Measurements from ENCODE around the gene KIF7.

KIF7 gene

GRCh38 chr15:89648106-89649012 is 6.9 kb downstream of the KIF7 start:
- no peak for DNase-seq

- DNase-seq, result peak; percentile 50
Measured at GRCh38 chr15:89647191-89647851, 7.9 kb downstream of the KIF7 start.

DNA sequence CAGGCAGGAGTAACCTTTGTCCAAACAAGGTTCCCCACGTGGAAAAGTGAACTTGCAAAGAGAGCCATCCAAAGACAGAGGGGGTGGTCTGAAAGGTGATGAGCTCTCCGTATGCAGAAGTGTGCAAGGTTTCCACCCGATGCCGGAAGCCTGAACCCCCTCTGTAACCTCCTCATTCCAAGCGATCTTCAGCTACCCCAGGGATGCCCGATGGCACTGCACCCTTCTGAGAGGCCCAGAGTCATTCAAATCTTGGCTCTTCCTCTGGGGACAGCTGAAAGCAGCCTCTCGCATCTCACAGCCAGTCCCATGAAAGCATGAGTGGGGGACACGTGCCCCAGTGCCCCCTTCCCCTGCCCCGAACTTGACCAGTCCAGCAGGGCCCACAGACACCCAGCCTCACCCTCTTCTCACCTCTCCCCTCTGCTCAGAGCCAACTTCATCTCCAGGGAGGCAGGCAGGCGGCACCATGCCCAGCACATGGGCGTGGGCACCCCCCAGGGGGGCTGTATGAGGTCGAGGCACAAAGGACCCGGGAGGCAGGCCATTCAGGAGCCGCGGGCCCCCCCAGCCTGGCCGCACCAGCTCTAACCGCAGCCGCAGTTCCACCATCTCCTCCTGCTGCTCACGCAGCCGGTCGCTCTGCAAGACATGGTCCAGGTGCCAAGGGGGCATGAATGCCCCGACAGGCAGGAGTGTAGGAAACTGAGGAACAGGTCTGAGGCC is 8.7 kb downstream of the KIF7 start:
- DNase-seq, result no peak

DNA sequence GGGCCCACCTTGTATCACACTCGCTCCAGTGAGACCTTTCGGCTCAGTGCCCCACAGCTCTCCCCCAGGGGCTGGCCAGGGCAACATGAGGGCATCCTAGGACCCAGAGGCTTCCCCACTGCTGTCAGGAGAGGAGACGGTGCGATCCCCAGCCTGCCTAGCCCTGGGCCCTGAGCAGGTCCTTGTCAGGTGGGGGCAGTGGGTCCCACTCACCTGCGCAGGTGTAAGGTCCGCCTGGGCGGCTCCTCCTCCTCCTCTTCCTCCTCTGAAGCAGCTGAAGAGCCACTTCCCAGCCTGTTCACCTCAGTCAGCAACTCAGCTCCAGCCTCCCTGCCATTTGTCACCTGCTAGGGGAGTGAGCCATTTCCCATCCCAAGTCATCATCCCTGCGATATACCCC is 9.6 kb downstream of the KIF7 start:
- DNase-seq, result no peak

DNA sequence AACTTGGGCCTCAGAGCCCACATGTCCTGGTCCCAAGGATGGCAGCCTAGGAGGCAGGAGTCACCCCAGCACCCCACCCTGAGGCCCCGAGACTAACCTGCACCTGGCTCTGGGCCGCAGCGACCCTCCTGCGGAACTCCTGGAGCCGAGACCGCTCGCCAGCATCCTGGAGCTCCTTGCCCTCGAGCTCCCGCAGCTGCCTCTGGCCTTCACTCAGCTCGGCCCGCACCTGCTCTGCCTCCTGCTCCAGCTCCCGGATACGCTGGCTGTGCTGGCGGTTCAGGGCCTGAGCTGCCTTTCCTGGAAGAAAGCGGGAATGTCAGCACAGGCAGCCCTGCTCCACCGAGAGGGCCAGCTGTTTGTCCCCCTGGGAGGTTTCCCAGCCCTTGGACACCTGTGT is 13.2 kb downstream of the KIF7 start:
- DNase-seq, result no peak

DNA sequence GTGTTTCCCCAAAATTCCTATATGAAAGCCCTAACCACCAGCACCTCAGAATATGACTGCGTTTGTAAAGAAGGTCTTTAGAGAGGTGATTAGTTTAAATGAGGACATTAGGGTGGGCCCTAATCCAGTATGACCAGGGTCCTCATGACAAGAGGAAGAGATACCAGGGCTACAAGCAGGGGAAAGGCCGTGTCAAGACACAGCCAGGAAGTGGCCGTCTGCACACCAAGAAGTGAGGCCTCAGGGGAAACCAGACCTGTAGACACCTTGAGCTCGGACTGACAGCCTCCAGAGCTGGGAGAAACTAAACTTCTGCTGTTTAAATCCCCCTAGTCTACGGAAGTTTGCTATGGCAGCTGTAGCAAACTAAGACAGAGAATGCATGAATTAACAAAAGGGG is 14.2 kb downstream of the KIF7 start:
- DNase-seq, result no peak

DNA sequence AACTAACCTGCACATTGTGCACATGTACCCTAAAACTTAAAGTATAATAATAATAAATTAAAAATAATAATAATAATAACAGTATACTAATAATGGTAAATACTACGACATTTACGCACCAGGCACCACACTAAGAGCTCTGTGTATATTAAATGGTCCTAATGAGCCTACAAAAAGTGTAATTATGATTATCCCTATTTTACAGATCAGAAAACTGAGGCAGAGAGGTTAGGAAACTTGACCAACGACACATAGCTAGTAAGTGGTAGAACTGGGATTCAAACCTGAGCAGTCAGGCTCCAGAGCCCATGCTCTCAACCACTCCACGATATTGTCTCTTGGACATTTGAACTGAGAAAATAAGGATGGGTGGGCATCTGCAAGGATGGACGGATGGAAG is 15.0 kb downstream of the KIF7 start:
- no peak for DNase-seq

- no peak for DNase-seq
Measured at GRCh38 chr15:89633585-89633984, 21.7 kb downstream of the KIF7 start.

DNA sequence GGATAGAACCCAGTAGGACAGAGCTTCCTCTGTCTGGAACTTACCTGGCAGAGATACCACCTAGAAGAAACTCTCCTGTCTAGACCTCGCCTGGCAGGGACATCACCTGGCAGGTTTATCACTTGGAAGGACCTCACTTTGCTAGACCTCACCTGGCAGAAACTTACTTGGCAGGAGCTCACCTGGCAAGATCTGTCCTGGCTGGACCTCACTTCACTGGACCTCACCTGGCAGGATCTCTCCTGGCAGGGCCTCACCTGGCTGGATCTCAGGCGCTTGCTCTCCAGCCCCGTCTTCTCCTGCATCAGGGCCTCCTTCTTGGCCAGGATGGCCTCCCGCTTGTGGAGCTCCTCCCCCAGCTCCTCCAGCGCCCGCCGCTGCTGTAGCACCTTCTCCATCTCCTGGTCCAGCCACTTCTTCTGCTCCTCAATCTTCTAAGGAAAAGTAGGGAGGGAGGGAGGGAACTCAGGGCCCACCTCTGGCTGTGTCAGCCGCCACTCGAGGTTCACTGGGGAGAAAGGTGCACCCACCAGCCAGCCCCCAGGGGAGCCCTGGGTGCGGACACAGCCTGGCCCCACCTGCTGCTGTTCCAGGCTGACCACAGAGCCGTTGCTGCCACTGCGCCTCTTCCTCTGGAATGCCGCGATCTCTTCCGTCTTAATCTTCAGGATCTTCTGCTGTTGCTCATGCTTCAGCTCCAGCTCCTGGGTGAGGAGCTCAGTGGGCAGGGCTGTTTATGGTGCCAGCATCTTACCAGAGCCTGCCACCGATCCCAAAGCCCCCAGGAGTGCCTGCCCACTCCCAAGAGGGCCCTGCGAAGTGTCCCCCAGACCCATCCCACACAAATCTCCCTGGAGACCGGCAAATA is 22.5 kb downstream of the KIF7 start:
- DNase-seq, result no peak

DNA sequence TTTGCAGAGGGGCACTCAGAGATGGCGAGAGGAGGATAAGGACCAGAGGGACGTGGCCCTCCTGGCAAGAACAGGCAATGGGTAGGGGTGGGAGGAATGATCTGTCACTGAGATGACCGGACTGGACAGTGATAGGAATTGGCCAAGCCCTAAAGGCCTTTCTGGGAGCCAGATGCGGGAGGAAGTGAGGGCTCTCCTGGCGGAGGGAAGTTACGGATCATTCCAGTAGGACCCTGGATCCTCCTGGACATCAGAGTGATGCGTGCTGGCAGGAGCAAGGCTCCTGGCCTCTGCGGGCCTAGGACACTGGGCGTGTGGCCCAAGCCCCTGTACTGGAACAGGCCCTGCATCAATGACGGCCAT is 23.4 kb downstream of the KIF7 start:
- DNase-seq, result no peak

DNA sequence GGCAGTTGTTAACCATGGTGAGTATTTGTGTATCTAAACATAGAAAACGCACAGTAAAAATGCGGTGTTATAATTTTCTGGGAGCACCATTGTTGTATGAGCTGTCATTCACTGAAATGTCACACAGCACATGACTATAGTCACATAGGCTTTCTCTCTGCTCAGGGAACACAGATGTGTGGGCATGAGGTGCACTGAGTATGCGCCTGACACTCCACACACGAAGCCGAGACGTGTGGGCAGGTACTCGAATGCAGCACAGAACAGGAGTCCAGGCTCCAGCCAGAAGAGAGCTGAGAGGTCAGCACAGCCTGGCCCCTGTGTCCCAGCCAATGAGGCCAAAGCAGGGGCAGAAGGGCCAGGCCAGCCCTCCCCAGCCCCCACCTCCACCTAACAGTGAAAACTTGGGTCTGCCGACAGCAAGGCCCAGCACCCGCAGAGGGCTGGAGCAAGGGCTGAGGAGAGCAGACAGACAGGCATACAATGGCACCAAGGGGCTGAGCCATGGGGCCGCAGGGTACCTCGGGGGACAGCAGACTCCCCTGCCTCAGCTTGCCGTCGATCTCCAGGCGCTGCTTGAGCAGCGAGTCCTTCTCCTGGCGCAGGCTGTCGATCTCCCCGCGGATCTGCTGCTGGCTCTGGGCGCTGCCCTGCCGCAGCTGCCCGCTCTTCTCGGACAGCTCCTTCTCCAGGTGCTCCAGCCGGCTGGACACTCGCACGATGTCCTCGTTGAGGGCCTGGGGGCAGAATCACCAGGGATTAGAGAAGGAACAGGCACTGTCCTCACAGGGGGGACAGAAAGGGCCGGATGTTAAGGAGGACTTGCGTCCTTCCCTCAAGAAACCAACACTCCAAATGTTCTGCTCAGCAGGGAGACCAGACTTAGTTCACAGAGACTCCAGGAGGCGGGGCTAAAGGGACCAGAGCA is 24.0 kb downstream of the KIF7 start:
- no peak for DNase-seq

GRCh38 chr15:89630260-89630659 is 25.0 kb downstream of the KIF7 start:
- no peak for DNase-seq

GRCh38 chr15:89629829-89630228 is 25.4 kb downstream of the KIF7 start:
- no peak for DNase-seq

GRCh38 chr15:89628806-89629715 is 26.2 kb downstream of the KIF7 start:
- DNase-seq, result no peak

- no peak for DNase-seq
Measured at GRCh38 chr15:89628301-89628700, 27.0 kb downstream of the KIF7 start.

- no peak for DNase-seq
Measured at GRCh38 chr15:89627256-89627970, 27.9 kb downstream of the KIF7 start.

GRCh38 chr15:89625716-89626115 is 29.6 kb downstream of the KIF7 start:
- DNase-seq, result no peak

DNA sequence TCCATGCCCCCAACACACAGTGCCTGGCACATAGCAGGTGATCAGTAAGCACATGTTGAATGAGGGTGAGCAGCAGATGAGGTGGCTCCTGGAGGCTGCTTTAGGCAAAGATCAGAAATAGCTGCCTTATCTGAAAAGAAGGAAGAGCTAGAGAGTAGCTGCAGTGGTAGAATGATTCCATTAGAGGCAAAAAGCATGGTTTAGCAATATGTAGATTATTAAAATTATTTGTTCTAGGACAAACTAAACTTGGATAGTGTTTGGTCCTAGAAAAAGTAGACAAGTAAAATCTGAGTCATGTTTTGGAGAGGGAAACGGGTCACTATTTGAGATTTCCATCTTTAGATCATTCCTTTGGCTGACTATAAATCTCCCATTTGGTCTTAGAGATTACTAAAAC is 32.1 kb downstream of the KIF7 start:
- no peak for DNase-seq

GRCh38 chr15:89621547-89621946 is 33.7 kb downstream of the KIF7 start:
- DNase-seq, result no peak

GRCh38 chr15:89616228-89616627 is 39.0 kb downstream of the KIF7 start:
- DNase-seq, result no peak

All from COR-L47 (cell line).